Neural crest cell (in vitro differentiated cells): ENCODE data around the gene MYL4. TPM values are rescaled to one million over a fixed set of nuclear protein-coding genes. Genes with fewer than 3 reads are reported as not detected.

Experiments
- DNase-seq: peaks from one replicate; pipeline ENCODE4 v3.0.0; 2021; ENCODE audit warnings: low read depth, mixed read lengths, low spot score
- H3K27ac Mint-ChIP-seq: one replicate; pipeline ENCODE4 v1.8.0; 2021; ENCODE audit warnings: mild to moderate bottlenecking, mixed read lengths; ENCODE audit not compliant: unreplicated experiment
- H3K27me3 Mint-ChIP-seq: 2 replicates; pipeline ENCODE4 v1.8.0; 2021; ENCODE audit warnings: low read depth, mild to moderate bottlenecking, mixed read lengths
- H3K36me3 Mint-ChIP-seq: 2 replicates; pipeline ENCODE4 v1.8.0; 2021; ENCODE audit warnings: low read depth, mild to moderate bottlenecking, mixed read lengths
- H3K4me1 Mint-ChIP-seq: 2 replicates; pipeline ENCODE4 v1.8.0; 2021; ENCODE audit warnings: mixed read lengths
- H3K4me3 Mint-ChIP-seq: one replicate; pipeline ENCODE4 v1.8.0; 2021; ENCODE audit warnings: mild to moderate bottlenecking, mixed read lengths
- H3K9me3 Mint-ChIP-seq: 2 replicates; pipeline ENCODE4 v1.8.0; 2021; ENCODE audit warnings: mixed read lengths
- CTCF ChIP-seq: fragments of 200-600 bp; sonication (generic); conservative IDR thresholded peaks from 2 replicates; pipeline ENCODE4 v1.5.0; 2021; ENCODE audit warnings: antibody characterized with exemption, mild to moderate bottlenecking
- total RNA-seq: library from RNA; stranded (reverse); gene quantifications from 2 replicates; pipeline ENCODE4 v1.2.1, GENCODE V29; 2021

Gene MYL4
- total RNA-seq, 1 donor from 2014 or later: not detected

GRCh38 chr17:47199627-47200324 is 9.4 kb upstream of the MYL4 start:
- DNase-seq: no peak
- Mint-ChIP-seq H3K27ac (no peak overlapping the region), H3K4me3 (no peak overlapping the region), H3K27me3 (no peaks in the 10 kb centered on the region), H3K4me1 (peaks cover 3% of the 10 kb centered on the region), H3K36me3 (no peaks in the 10 kb centered on the region), H3K9me3 (peaks cover 4% of the 10 kb centered on the region)
- no peak for TF ChIP-seq CTCF

- Mint-ChIP-seq H3K36me3 (no peaks in the 10 kb centered on the region), H3K27me3 (peaks cover 3% of the 10 kb centered on the region), H3K9me3 (peaks cover 4% of the 10 kb centered on the region), H3K27ac (no peak overlapping the region), H3K4me3 (no peak overlapping the region), H3K4me1 (peaks cover 3% of the 10 kb centered on the region)
- DNase-seq: no peak
- no peak for TF ChIP-seq CTCF
Measured at GRCh38 chr17:47200325-47200664, 8.9 kb upstream of the MYL4 start.

- Mint-ChIP-seq H3K9me3 (peaks cover under 1% of the 10 kb centered on the region), H3K36me3 (no peaks in the 10 kb centered on the region), H3K4me1 (peaks cover 3% of the 10 kb centered on the region), H3K4me3 (no peak overlapping the region), H3K27me3 (peaks cover 4% of the 10 kb centered on the region), H3K27ac (no peak overlapping the region)
- TF ChIP-seq CTCF: no peak
- DNase-seq: no peak
Measured at GRCh38 chr17:47201166-47201565, 8.0 kb upstream of the MYL4 start.

- H3K27me3 Mint-ChIP-seq: peaks cover 4% of the 10 kb centered on the region
- no peaks in the 10 kb centered on the region for H3K36me3 Mint-ChIP-seq
- H3K27ac Mint-ChIP-seq: no peak overlapping the region
- no peak overlapping the region for H3K4me3 Mint-ChIP-seq
- TF ChIP-seq CTCF: no peak
- no peaks in the 10 kb centered on the region for H3K9me3 Mint-ChIP-seq
- DNase-seq: no peak
- H3K4me1 Mint-ChIP-seq: peaks cover 3% of the 10 kb centered on the region
Measured at GRCh38 chr17:47203984-47204721, 5.0 kb upstream of the MYL4 start.

- Mint-ChIP-seq H3K27me3 (peaks cover 4% of the 10 kb centered on the region), H3K4me1 (peaks cover 3% of the 10 kb centered on the region), H3K9me3 (no peaks in the 10 kb centered on the region), H3K36me3 (no peaks in the 10 kb centered on the region), H3K27ac (no peak overlapping the region), H3K4me3 (no peak overlapping the region)
- DNase-seq: no peak
- TF ChIP-seq CTCF: no peak
Measured at GRCh38 chr17:47204722-47205418, 4.3 kb upstream of the MYL4 start.
